ENCODE data around the gene TMEM163. TPM values are rescaled to one million over a fixed set of nuclear protein-coding genes. Genes with fewer than 3 reads are reported as not detected.

Gene TMEM163
- polyA plus RNA-seq, 2 donors, result 0.10 to 0.11 TPM

- 45 to 53% methylated on average over 2 of the region's 2 CpGs for WGBS, 2 donors
- no peaks in the 10 kb centered on the region for H3K4me1 ChIP-seq (ENCODE audit: control insufficient read depth in 2 of 2, insufficient read depth in 2 of 2, low read length in 1 of 2)
- no peak overlapping the region for H3K27ac ChIP-seq (ENCODE audit: low read depth in 2 of 2, low read length in 1 of 2)
- H3K4me3 ChIP-seq (ENCODE audit: low read depth in 1 of 2, low read length in 2 of 2), result no peak overlapping the region
- H3K36me3 ChIP-seq (ENCODE audit: control insufficient read depth in 2 of 2, insufficient read depth in 2 of 2, low read length in 1 of 2), result no peaks in the 10 kb centered on the region
- no peaks in the 10 kb centered on the region for H3K27me3 ChIP-seq (ENCODE audit: control insufficient read depth in 1 of 2, insufficient read depth in 2 of 2, low read length in 2 of 2)
- H3K9me3 ChIP-seq (ENCODE audit: control insufficient read depth in 2 of 2, insufficient read depth in 1 of 2, low read depth in 1 of 2, low read length in 1 of 2), result peaks cover 0 to 2% of the 10 kb centered on the region in 2 donors
Measured at GRCh38 chr2:134634054-134634753, 84.6 kb downstream of the TMEM163 start.

- H3K36me3 ChIP-seq (ENCODE audit: control insufficient read depth in 2 of 2, insufficient read depth in 2 of 2, low read length in 1 of 2), result no peaks in the 10 kb centered on the region
- H3K4me3 ChIP-seq (ENCODE audit: low read depth in 1 of 2, low read length in 2 of 2), result no peak overlapping the region
- H3K27ac ChIP-seq (ENCODE audit: low read depth in 2 of 2, low read length in 1 of 2), result no peak overlapping the region
- peaks cover 0 to 2% of the 10 kb centered on the region in 2 donors for H3K9me3 ChIP-seq (ENCODE audit: control insufficient read depth in 2 of 2, insufficient read depth in 1 of 2, low read depth in 1 of 2, low read length in 1 of 2)
- WGBS, 2 donors, result 67 to 83% methylated on average over 3 of the region's 3 CpGs
- H3K27me3 ChIP-seq (ENCODE audit: control insufficient read depth in 1 of 2, insufficient read depth in 2 of 2, low read length in 2 of 2), result no peaks in the 10 kb centered on the region
- no peaks in the 10 kb centered on the region for H3K4me1 ChIP-seq (ENCODE audit: control insufficient read depth in 2 of 2, insufficient read depth in 2 of 2, low read length in 1 of 2)
Measured at GRCh38 chr2:134630504-134631159, 88.2 kb downstream of the TMEM163 start.

GRCh38 chr2:134628453-134628852, 90.3 kb downstream of the TMEM163 start:
- no peak overlapping the region for H3K27ac ChIP-seq (ENCODE audit: low read depth in 2 of 2, low read length in 1 of 2)
- H3K36me3 ChIP-seq (ENCODE audit: control insufficient read depth in 2 of 2, insufficient read depth in 2 of 2, low read length in 1 of 2), result no peaks in the 10 kb centered on the region
- H3K27me3 ChIP-seq (ENCODE audit: control insufficient read depth in 1 of 2, insufficient read depth in 2 of 2, low read length in 2 of 2), result no peaks in the 10 kb centered on the region
- WGBS, 2 donors, result 65 to 73% methylated on average over 3 of the region's 3 CpGs
- no peaks in the 10 kb centered on the region for H3K9me3 ChIP-seq (ENCODE audit: control insufficient read depth in 2 of 2, insufficient read depth in 1 of 2, low read depth in 1 of 2, low read length in 1 of 2)
- H3K4me3 ChIP-seq (ENCODE audit: low read depth in 1 of 2, low read length in 2 of 2), result no peak overlapping the region
- no peaks in the 10 kb centered on the region for H3K4me1 ChIP-seq (ENCODE audit: control insufficient read depth in 2 of 2, insufficient read depth in 2 of 2, low read length in 1 of 2)

GRCh38 chr2:134626781-134627180, 92.0 kb downstream of the TMEM163 start:
- Histone ChIP-seq H3K27me3 (ENCODE audit: control insufficient read depth in 1 of 2, insufficient read depth in 2 of 2, low read length in 2 of 2) (no peaks in the 10 kb centered on the region), H3K36me3 (ENCODE audit: control insufficient read depth in 2 of 2, insufficient read depth in 2 of 2, low read length in 1 of 2) (no peaks in the 10 kb centered on the region), H3K9me3 (ENCODE audit: control insufficient read depth in 2 of 2, insufficient read depth in 1 of 2, low read depth in 1 of 2, low read length in 1 of 2) (no peaks in the 10 kb centered on the region), H3K4me3 (ENCODE audit: low read depth in 1 of 2, low read length in 2 of 2) (no peak overlapping the region), H3K4me1 (ENCODE audit: control insufficient read depth in 2 of 2, insufficient read depth in 2 of 2, low read length in 1 of 2) (no peaks in the 10 kb centered on the region), H3K27ac (ENCODE audit: low read depth in 2 of 2, low read length in 1 of 2) (no peak overlapping the region)
- WGBS, 2 donors, result 58 to 68% methylated on average over 4 of the region's 4 CpGs

- Histone ChIP-seq H3K4me3 (ENCODE audit: low read depth in 1 of 2, low read length in 2 of 2) (no peak overlapping the region), H3K4me1 (ENCODE audit: control insufficient read depth in 2 of 2, insufficient read depth in 2 of 2, low read length in 1 of 2) (no peaks in the 10 kb centered on the region), H3K36me3 (ENCODE audit: control insufficient read depth in 2 of 2, insufficient read depth in 2 of 2, low read length in 1 of 2) (no peaks in the 10 kb centered on the region), H3K27me3 (ENCODE audit: control insufficient read depth in 1 of 2, insufficient read depth in 2 of 2, low read length in 2 of 2) (no peaks in the 10 kb centered on the region), H3K27ac (ENCODE audit: low read depth in 2 of 2, low read length in 1 of 2) (no peak overlapping the region), H3K9me3 (ENCODE audit: control insufficient read depth in 2 of 2, insufficient read depth in 1 of 2, low read depth in 1 of 2, low read length in 1 of 2) (no peaks in the 10 kb centered on the region)
- 89% methylated on average over 4 of the region's 4 CpGs for WGBS, 2 donors
Measured at GRCh38 chr2:134625311-134625710, 93.5 kb downstream of the TMEM163 start.

DNA sequence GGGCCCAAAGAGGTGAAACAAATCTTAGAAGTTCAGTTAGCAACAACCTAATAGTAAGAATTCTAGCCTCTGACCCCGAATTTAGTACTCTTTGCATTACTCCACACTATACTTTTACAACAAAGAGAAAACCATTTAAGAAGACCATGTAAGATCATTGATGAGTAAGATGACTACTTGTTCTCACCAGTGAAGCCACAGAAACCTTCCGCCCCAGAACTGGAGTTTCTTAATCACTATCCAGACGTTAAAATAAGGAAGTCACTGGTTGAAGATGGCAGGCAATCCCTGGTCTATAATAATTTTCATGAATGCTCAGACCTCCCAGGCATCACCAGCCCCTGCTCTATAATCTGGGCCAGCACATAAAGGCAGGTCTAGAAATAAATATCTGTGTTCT, 95.0 kb downstream of the TMEM163 start:
- H3K4me3 ChIP-seq (ENCODE audit: low read depth in 1 of 2, low read length in 2 of 2), result no peak overlapping the region
- WGBS, 2 donors, result 65 to 73% methylated on average over 3 of the region's 3 CpGs

GRCh38 chr2:134623046-134623445, 95.8 kb downstream of the TMEM163 start:
- H3K4me1 ChIP-seq (ENCODE audit: control insufficient read depth in 2 of 2, insufficient read depth in 2 of 2, low read length in 1 of 2), result no peaks in the 10 kb centered on the region
- H3K36me3 ChIP-seq (ENCODE audit: control insufficient read depth in 2 of 2, insufficient read depth in 2 of 2, low read length in 1 of 2), result no peaks in the 10 kb centered on the region
- no peak overlapping the region for H3K4me3 ChIP-seq (ENCODE audit: low read depth in 1 of 2, low read length in 2 of 2)
- H3K27ac ChIP-seq (ENCODE audit: low read depth in 2 of 2, low read length in 1 of 2), result no peak overlapping the region
- H3K27me3 ChIP-seq (ENCODE audit: control insufficient read depth in 1 of 2, insufficient read depth in 2 of 2, low read length in 2 of 2), result no peaks in the 10 kb centered on the region
- no peaks in the 10 kb centered on the region for H3K9me3 ChIP-seq (ENCODE audit: control insufficient read depth in 2 of 2, insufficient read depth in 1 of 2, low read depth in 1 of 2, low read length in 1 of 2)
- 84 to 87% methylated on average over 3 of the region's 3 CpGs for WGBS, 2 donors

More for the DNA sequence above, 95.0 kb downstream of the TMEM163 start:
- Histone ChIP-seq H3K9me3 (ENCODE audit: control insufficient read depth in 2 of 2, insufficient read depth in 1 of 2, low read depth in 1 of 2, low read length in 1 of 2) (no peaks in the 10 kb centered on the region), H3K4me1 (ENCODE audit: control insufficient read depth in 2 of 2, insufficient read depth in 2 of 2, low read length in 1 of 2) (no peaks in the 10 kb centered on the region), H3K27me3 (ENCODE audit: control insufficient read depth in 1 of 2, insufficient read depth in 2 of 2, low read length in 2 of 2) (no peaks in the 10 kb centered on the region), H3K36me3 (ENCODE audit: control insufficient read depth in 2 of 2, insufficient read depth in 2 of 2, low read length in 1 of 2) (no peaks in the 10 kb centered on the region), H3K27ac (ENCODE audit: low read depth in 2 of 2, low read length in 1 of 2) (no peak overlapping the region)

DNA sequence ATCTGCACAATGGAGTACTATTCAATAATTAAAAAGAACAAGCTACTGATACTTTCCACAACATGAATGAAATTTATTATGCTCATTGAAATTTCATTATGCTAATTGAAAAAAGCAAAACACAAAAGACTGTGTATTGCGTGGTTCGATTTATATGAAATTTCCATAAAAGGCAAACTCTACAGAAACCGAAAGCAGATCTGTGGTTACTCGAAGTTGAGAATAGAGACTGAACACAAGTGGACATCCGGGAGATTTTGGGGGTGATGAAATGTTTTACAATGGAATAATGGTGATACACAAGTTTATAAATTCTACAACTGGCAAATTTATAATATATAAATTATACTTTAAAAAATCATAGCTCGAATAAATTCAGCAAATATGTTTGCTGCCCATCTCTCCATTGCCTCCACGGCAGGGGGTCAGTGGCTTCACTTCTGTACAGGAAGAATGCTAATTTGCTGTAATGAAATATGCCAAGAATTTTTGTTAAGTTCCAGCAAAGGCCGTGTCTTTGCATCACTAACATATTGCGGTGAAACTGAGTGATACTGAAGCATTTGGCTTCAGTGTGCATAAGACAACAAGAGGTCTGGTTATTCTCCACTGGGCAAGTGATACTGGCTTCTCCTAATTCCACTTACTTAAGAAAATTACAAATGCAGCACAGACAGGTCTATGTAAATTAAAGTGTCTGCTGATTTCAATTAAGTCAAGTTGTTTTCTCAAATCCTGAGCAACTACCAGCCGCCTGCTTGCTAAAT, 96.7 kb downstream of the TMEM163 start:
- H3K27me3 ChIP-seq (ENCODE audit: control insufficient read depth in 1 of 2, insufficient read depth in 2 of 2, low read length in 2 of 2), result no peaks in the 10 kb centered on the region
- H3K27ac ChIP-seq (ENCODE audit: low read depth in 2 of 2, low read length in 1 of 2), result no peak overlapping the region
- H3K36me3 ChIP-seq (ENCODE audit: control insufficient read depth in 2 of 2, insufficient read depth in 2 of 2, low read length in 1 of 2), result no peaks in the 10 kb centered on the region
- H3K4me3 ChIP-seq (ENCODE audit: low read depth in 1 of 2, low read length in 2 of 2), result no peak overlapping the region
- no peaks in the 10 kb centered on the region for H3K9me3 ChIP-seq (ENCODE audit: control insufficient read depth in 2 of 2, insufficient read depth in 1 of 2, low read depth in 1 of 2, low read length in 1 of 2)
- no peaks in the 10 kb centered on the region for H3K4me1 ChIP-seq (ENCODE audit: control insufficient read depth in 2 of 2, insufficient read depth in 2 of 2, low read length in 1 of 2)
- whole genome bisulfite sequencing, 2 donors, result 87 to 89% methylated on average over 10 of the region's 10 CpGs

GRCh38 chr2:134619250-134619649, 99.5 kb downstream of the TMEM163 start:
- no peaks in the 10 kb centered on the region for H3K4me1 ChIP-seq (ENCODE audit: control insufficient read depth in 2 of 2, insufficient read depth in 2 of 2, low read length in 1 of 2)
- no peaks in the 10 kb centered on the region for H3K36me3 ChIP-seq (ENCODE audit: control insufficient read depth in 2 of 2, insufficient read depth in 2 of 2, low read length in 1 of 2)
- 95 to 98% methylated on average over 4 of the region's 4 CpGs for WGBS, 2 donors
- no peaks in the 10 kb centered on the region for H3K27me3 ChIP-seq (ENCODE audit: control insufficient read depth in 1 of 2, insufficient read depth in 2 of 2, low read length in 2 of 2)
- H3K9me3 ChIP-seq (ENCODE audit: control insufficient read depth in 2 of 2, insufficient read depth in 1 of 2, low read depth in 1 of 2, low read length in 1 of 2), result no peaks in the 10 kb centered on the region
- H3K4me3 ChIP-seq (ENCODE audit: low read depth in 1 of 2, low read length in 2 of 2), result no peak overlapping the region
- no peak overlapping the region for H3K27ac ChIP-seq (ENCODE audit: low read depth in 2 of 2, low read length in 1 of 2)

Measured in esophagus (tissue), 2 donors.